ENCODE results near the gene ZBED2. TPM values are rescaled to one million over a fixed set of nuclear protein-coding genes. Genes with fewer than 3 reads are reported as not detected.

ZBED2 gene
- total RNA-seq, 1 experiment from 2014 or later: 0.69 TPM

GRCh38 chr3:111584744-111585143 lies 10.4 kb downstream of the ZBED2 start:
- no TSS peak for BruUV-seq (replicated peaks)
- peaks cover 62% of the 10 kb centered on the region for H3K4me1 ChIP-seq (ENCODE audit: insufficient read depth, low read length)
- no peaks in the 10 kb centered on the region for H3K79me2 ChIP-seq (ENCODE audit: low read length)
- peak overlapping the region; percentile 77 for H3K27ac ChIP-seq (ENCODE audit: low read length)
- TF ChIP-seq CTCF (conservative IDR thresholded peaks at IDR 0.05; ENCODE audit: low read depth, low read length) (no peak), EZH2 (IDR thresholded peaks at IDR 0.05; ENCODE audit: low read length, unreplicated experiment) (no peak), EZH2phosphoT487 (IDR thresholded peaks at IDR 0.05; ENCODE audit: borderline replicate concordance, low read length) (no peak)
- no peak for ATAC-seq
- peak; percentile 46 for DNase-seq
- H3K4me2 ChIP-seq (ENCODE audit: low read length): peak overlapping the region; percentile 58
- H3K36me3 ChIP-seq (ENCODE audit: low read depth, low read length): no peaks in the 10 kb centered on the region
- H3K9me2 ChIP-seq (replicated peaks; ENCODE audit: low read length): no peaks in the 10 kb centered on the region
- CTCF ChIA-PET: no interaction called here
- no peak overlapping the region for H3K4me3 ChIP-seq (ENCODE audit: low read length)
- no peaks in the 10 kb centered on the region for H3K27me3 ChIP-seq (ENCODE audit: low read length)
- H2AFZ ChIP-seq (ENCODE audit: low read length): no peak overlapping the region
- no peak overlapping the region; the same call in 1 of the 2 replicates for H3K9ac ChIP-seq (ENCODE audit: low read length)
- H3K9me3 ChIP-seq (ENCODE audit: low read length): no peaks in the 10 kb centered on the region
- peaks cover 7% of the 10 kb centered on the region for H3F3A ChIP-seq (ENCODE audit: low read length, unreplicated experiment)
- POLR2A ChIA-PET (ENCODE audit: unreplicated experiment): interaction anchor here (0.6 kb wide), 1 partner anchor 99 kb away, joined by 12 read pairs; no protein-coding TSS in a partner anchor
- intact Hi-C loops (cut with micrococcal nuclease): loop anchor here (1.0 to 2.0 kb wide), 3 partner anchors 10 to 92 kb away; no protein-coding TSS in a partner anchor
- H4K20me1 ChIP-seq (ENCODE audit: low read length): no peaks in the 10 kb centered on the region

- CTCF ChIA-PET: interaction anchor here (0.7 kb wide), 1 partner anchor 134 kb away, joined by 3 read pairs; no protein-coding TSS in a partner anchor
- no peak for TF ChIP-seq EZH2 (IDR thresholded peaks at IDR 0.05; ENCODE audit: low read length, unreplicated experiment)
- no peak for TF ChIP-seq EZH2phosphoT487 (IDR thresholded peaks at IDR 0.05; ENCODE audit: borderline replicate concordance, low read length)
- no peak for TF ChIP-seq CTCF (conservative IDR thresholded peaks at IDR 0.05; ENCODE audit: low read depth, low read length)
- Histone ChIP-seq H3K9me2 (replicated peaks; ENCODE audit: low read length) (no peaks in the 10 kb centered on the region), H3K4me1 (ENCODE audit: insufficient read depth, low read length) (peaks cover 71% of the 10 kb centered on the region), H3K9ac (ENCODE audit: low read length) (0 out of 2 replicates have a peak overlapping the region, but pooled peaks have one; percentile 57), H3F3A (ENCODE audit: low read length, unreplicated experiment) (peaks cover 7% of the 10 kb centered on the region), H3K4me2 (ENCODE audit: low read length) (peak overlapping the region; percentile 72), H3K27me3 (ENCODE audit: low read length) (no peaks in the 10 kb centered on the region), H3K36me3 (ENCODE audit: low read depth, low read length) (no peaks in the 10 kb centered on the region), H4K20me1 (ENCODE audit: low read length) (no peaks in the 10 kb centered on the region), H2AFZ (ENCODE audit: low read length) (no peak overlapping the region), H3K4me3 (ENCODE audit: low read length) (0 out of 2 replicates have a peak overlapping the region, but pooled peaks have one; percentile 3), H3K27ac (ENCODE audit: low read length) (peak overlapping the region; percentile 92), H3K9me3 (ENCODE audit: low read length) (no peaks in the 10 kb centered on the region), H3K79me2 (ENCODE audit: low read length) (no peaks in the 10 kb centered on the region)
- ATAC-seq (peak; percentile 78), DNase-seq (peak; percentile 98)
- intact Hi-C loops (cut with micrococcal nuclease): no loop called here
- no TSS peak for BruUV-seq (replicated peaks)
- POLR2A ChIA-PET (ENCODE audit: unreplicated experiment): no interaction called here
Observed at GRCh38 chr3:111582120-111582474, 13.0 kb downstream of the ZBED2 start.

GRCh38 chr3:111581403-111582119 lies 13.6 kb downstream of the ZBED2 start:
- Histone ChIP-seq H3K9me2 (replicated peaks; ENCODE audit: low read length) (no peaks in the 10 kb centered on the region), H3K9me3 (ENCODE audit: low read length) (no peaks in the 10 kb centered on the region), H2AFZ (ENCODE audit: low read length) (no peak overlapping the region), H3K4me1 (ENCODE audit: insufficient read depth, low read length) (peaks cover 71% of the 10 kb centered on the region), H4K20me1 (ENCODE audit: low read length) (no peaks in the 10 kb centered on the region), H3K27me3 (ENCODE audit: low read length) (no peaks in the 10 kb centered on the region), H3K27ac (ENCODE audit: low read length) (peak overlapping the region; percentile 92), H3K4me2 (ENCODE audit: low read length) (peak overlapping the region; percentile 72), H3K9ac (ENCODE audit: low read length) (peak overlapping the region; percentile 57), H3K36me3 (ENCODE audit: low read depth, low read length) (no peaks in the 10 kb centered on the region), H3K79me2 (ENCODE audit: low read length) (no peaks in the 10 kb centered on the region), H3K4me3 (ENCODE audit: low read length) (peak overlapping the region; percentile 26), H3F3A (ENCODE audit: low read length, unreplicated experiment) (peaks cover 7% of the 10 kb centered on the region)
- no TSS peak for BruUV-seq (replicated peaks)
- ATAC-seq (peak; percentile 5; the same call in 1 of the 2 replicates), DNase-seq (peak; percentile 83)
- ChIA-PET POLR2A (ENCODE audit: unreplicated experiment) (no interaction called here), CTCF (interaction anchor here (0.7 kb wide), 1 partner anchor 135 kb away, joined by 3 read pairs; no protein-coding TSS in a partner anchor)
- TF ChIP-seq CTCF (conservative IDR thresholded peaks at IDR 0.05; ENCODE audit: low read depth, low read length): no peak
- no peak for TF ChIP-seq EZH2phosphoT487 (IDR thresholded peaks at IDR 0.05; ENCODE audit: borderline replicate concordance, low read length)
- no peak for TF ChIP-seq EZH2 (IDR thresholded peaks at IDR 0.05; ENCODE audit: low read length, unreplicated experiment)
- intact Hi-C loops (cut with micrococcal nuclease): no loop called here
